ENCODE results near the gene GRHL3.

GRHL3 gene

GRCh38 chr1:24344090-24344742, 25.1 kb downstream of the GRHL3 start:
- no peak for DNase-seq

- no peak for DNase-seq
These were observed 26.2 kb downstream of the GRHL3 start for GRCh38 chr1:24345334-24345733.

- DNase-seq = no peak
These were observed 28.2 kb downstream of the GRHL3 start for GRCh38 chr1:24347159-24347934.

- no peak for DNase-seq
These were observed 29.0 kb downstream of the GRHL3 start for GRCh38 chr1:24348196-24348595.

- DNase-seq = no peak
These were observed 30.7 kb downstream of the GRHL3 start for GRCh38 chr1:24349891-24350290.

GRCh38 chr1:24351247-24351646, 32.1 kb downstream of the GRHL3 start:
- DNase-seq = no peak

GRCh38 chr1:24351918-24352627, 32.9 kb downstream of the GRHL3 start:
- DNase-seq = peak; percentile 53

GRCh38 chr1:24353292-24353891, 34.2 kb downstream of the GRHL3 start:
- DNase-seq = no peak

- no peak for DNase-seq
These were observed 36.3 kb downstream of the GRHL3 start for GRCh38 chr1:24355466-24355865.

- no peak for DNase-seq
These were observed 37.9 kb downstream of the GRHL3 start for GRCh38 chr1:24357038-24357437.

- no peak for DNase-seq
These were observed 41.5 kb downstream of the GRHL3 start for GRCh38 chr1:24360681-24361080.

GRCh38 chr1:24361811-24362210, 42.7 kb downstream of the GRHL3 start:
- no peak for DNase-seq

GRCh38 chr1:24362396-24362795, 43.2 kb downstream of the GRHL3 start:
- DNase-seq = no peak

- DNase-seq = no peak
These were observed 43.9 kb downstream of the GRHL3 start for GRCh38 chr1:24362982-24363614.

- no peak for DNase-seq
These were observed 44.8 kb downstream of the GRHL3 start for GRCh38 chr1:24363994-24364393.

GRCh38 chr1:24364605-24364974, 45.4 kb downstream of the GRHL3 start:
- no peak for DNase-seq

- DNase-seq = no peak
These were observed 46.0 kb downstream of the GRHL3 start for GRCh38 chr1:24364975-24365678.

GRCh38 chr1:24366707-24367106, 47.5 kb downstream of the GRHL3 start:
- no peak for DNase-seq

GRCh38 chr1:24369199-24369598, 50.0 kb downstream of the GRHL3 start:
- DNase-seq = no peak

- DNase-seq = no peak
These were observed 50.6 kb downstream of the GRHL3 start for GRCh38 chr1:24369801-24370200.

- no peak for DNase-seq
These were observed 53.9 kb downstream of the GRHL3 start for GRCh38 chr1:24373044-24373443.

- DNase-seq = no peak
These were observed 54.6 kb downstream of the GRHL3 start for GRCh38 chr1:24373710-24374109.
